Naive thymus-derived CD8-positive, alpha-beta T cell (primary cell): ENCODE measurements around the gene ZFYVE19. TPM values are rescaled to one million over a fixed set of nuclear protein-coding genes. Genes with fewer than 3 reads are reported as not detected.
A peak's percentile ranks its signal among the peaks of the same experiment; 100 is the strongest.

ENCODE experiments used
- ATAC-seq, 2 donors: fragments of 150-1000 bp; cut with Tn5 transposase in 1 of 2; sonication (Bioruptor Pico), chemical (Tn5 transposase) in 1 of 2; 1 replicate in 1 of 2; 2 replicates in 1 of 2; pipeline ENCODE4 v1.10.0; 2021; ENCODE audit warnings: mild to moderate bottlenecking in 2 of 2, moderate library complexity in 2 of 2
- POLR2A ChIA-PET: fragments of 350-600 bp; sonication (Branson Sonifier 250); formaldehyde crosslinking; loops from one replicate; lab custom pipeline; 2021; ENCODE audit warnings: antibody characterized with exemption; lab: Charles Lee
- DNase-seq, 10 donors: peaks; one replicate each; pipeline versions ENCODE4 v3.0.0 to v3.0.0-alpha.2; 2020 to 2022
- H3K27ac Mint-ChIP-seq, 10 donors: one replicate each; pipeline ENCODE4 v1.8.0; 2020 to 2022; ENCODE audit warnings: mild to moderate bottlenecking in 10 of 10, mixed read lengths in 10 of 10, moderate library complexity in 4 of 10, inconsistent platforms in 1 of 10
- H3K27me3 Mint-ChIP-seq, 5 donors: one replicate each; pipeline ENCODE4 v1.8.0; 2021 to 2022; ENCODE audit warnings: mixed read lengths in 5 of 5
- H3K36me3 Mint-ChIP-seq, 3 donors: one replicate each; pipeline ENCODE4 v1.8.0; 2020 to 2022; ENCODE audit warnings: mixed read lengths in 3 of 3, mild to moderate bottlenecking in 2 of 3, inconsistent platforms in 1 of 3
- H3K4me1 Mint-ChIP-seq, 4 donors: one replicate each; pipeline ENCODE4 v1.8.0; 2021 to 2022; ENCODE audit warnings: mixed read lengths in 4 of 4
- H3K4me3 Mint-ChIP-seq, 10 donors: one replicate each; pipeline ENCODE4 v1.8.0; 2020 to 2022; ENCODE audit warnings: mild to moderate bottlenecking in 10 of 10, mixed read lengths in 10 of 10, moderate library complexity in 6 of 10, inconsistent platforms in 1 of 10
- H3K9me3 Mint-ChIP-seq, 9 donors: one replicate each; pipeline ENCODE4 v1.8.0; 2020 to 2022; ENCODE audit warnings: mixed read lengths in 9 of 9, mild to moderate bottlenecking in 3 of 9, inconsistent platforms in 1 of 9, moderate library complexity in 1 of 9
- polyA plus RNA-seq, 3 donors: library from polyadenylated mRNA; unstranded; fragments of 300-500 nt; fragmentation: Illumina TruSeq; gene quantifications; one replicate each; pipeline ENCODE4 v1.2.3, GENCODE V29; 2021
- total RNA-seq, 8 experiments: library from RNA in 2 of 8; stranded (reverse) in 2 of 8; gene quantifications; one replicate each; pipeline ENCODE4 v1.2.3 and lab custom pipeline; 2021 to 2026

ZFYVE19 gene, protein sequence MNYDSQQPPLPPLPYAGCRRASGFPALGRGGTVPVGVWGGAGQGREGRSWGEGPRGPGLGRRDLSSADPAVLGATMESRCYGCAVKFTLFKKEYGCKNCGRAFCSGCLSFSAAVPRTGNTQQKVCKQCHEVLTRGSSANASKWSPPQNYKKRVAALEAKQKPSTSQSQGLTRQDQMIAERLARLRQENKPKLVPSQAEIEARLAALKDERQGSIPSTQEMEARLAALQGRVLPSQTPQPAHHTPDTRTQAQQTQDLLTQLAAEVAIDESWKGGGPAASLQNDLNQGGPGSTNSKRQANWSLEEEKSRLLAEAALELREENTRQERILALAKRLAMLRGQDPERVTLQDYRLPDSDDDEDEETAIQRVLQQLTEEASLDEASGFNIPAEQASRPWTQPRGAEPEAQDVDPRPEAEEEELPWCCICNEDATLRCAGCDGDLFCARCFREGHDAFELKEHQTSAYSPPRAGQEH
- total RNA-seq: 10 to 100 TPM; 28.9 to 33.8 TPM
- polyA plus RNA-seq: 10 to 100 TPM; 13.2 to 15.5 (median 13.8) TPM
- total RNA-seq (lab: John Stamatoyannopoulos, UW): 26.1 to 48.6 (median 34.1) reads per million in 6 experiments

DNA sequence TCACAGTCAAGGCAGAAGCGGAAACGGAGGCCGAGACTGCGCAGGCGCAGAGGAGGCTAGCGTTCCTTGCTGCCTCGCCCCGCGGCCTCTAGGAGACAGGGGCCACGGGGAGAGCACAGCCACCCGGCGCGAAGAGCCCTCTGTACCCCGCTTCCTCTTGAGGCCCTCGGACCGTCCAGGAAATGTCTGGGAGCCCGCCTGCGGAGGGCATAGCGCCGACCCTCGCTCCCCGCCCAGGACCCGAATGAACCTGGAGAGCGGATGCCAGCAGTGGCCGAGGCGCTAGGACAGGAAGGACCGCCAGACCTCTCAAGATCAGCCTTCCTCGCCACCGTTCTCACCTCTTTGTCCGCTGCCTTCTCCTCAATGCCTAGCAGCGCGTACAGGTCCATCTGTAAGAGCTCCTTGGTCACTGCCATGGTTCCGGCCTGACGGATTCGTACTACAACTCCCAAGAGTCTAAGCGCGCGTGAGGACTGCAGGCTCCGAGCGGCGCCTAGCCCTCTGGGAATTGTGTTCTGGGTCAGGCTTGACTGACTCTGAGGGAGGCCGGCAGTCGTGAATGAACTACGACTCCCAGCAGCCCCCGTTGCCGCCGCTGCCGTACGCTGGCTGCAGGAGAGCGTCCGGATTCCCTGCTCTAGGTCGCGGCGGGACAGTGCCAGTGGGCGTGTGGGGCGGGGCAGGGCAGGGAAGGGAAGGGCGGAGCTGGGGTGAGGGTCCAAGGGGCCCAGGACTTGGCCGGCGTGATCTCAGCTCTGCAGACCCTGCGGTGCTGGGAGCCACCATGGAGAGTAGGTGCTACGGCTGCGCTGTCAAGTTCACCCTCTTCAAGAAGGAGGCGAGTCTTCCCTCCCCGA is at the start of gene ZFYVE19, which contains the start of gene DNAJC17:
Gene ZFYVE19, plus strand, starts transcription at position 62 of the 860 bp plus-strand sequence. Its CDS starts 501 bp downstream, at position 563.
Gene DNAJC17, minus strand, starts transcription at position 446 of the 860 bp plus-strand sequence. Its CDS starts 27 bp downstream, at position 419.
- Mint-ChIP-seq H3K4me1 (peaks cover 13 to 32% (median 32%) of the 10 kb centered on the region in 4 donors), H3K9me3 (no peaks in the 10 kb centered on the region), H3K4me3 (peak within 1 kb of the TSS; percentile 89 to 100 (median 99)), H3K27ac (peak within 1 kb of the TSS; percentile 94 to 99 (median 98)), H3K36me3 (peaks cover 0 to 21% (median 7%) of the 10 kb centered on the region in 3 donors), H3K27me3 (no peaks in the 10 kb centered on the region)
- POLR2A ChIA-PET: interaction anchor here (0.6 to 2.2 kb wide), 6 partner anchors 8 to 525 kb away, joined by 3 to 24 read pairs (median 3); partner anchors contain the start of genes NUSAP1, OIP5, RAD51 and RPUSD2
- ATAC-seq (peak; percentile 96 to 98), DNase-seq (peak; percentile 88 to 96 (median 92))

DNA sequence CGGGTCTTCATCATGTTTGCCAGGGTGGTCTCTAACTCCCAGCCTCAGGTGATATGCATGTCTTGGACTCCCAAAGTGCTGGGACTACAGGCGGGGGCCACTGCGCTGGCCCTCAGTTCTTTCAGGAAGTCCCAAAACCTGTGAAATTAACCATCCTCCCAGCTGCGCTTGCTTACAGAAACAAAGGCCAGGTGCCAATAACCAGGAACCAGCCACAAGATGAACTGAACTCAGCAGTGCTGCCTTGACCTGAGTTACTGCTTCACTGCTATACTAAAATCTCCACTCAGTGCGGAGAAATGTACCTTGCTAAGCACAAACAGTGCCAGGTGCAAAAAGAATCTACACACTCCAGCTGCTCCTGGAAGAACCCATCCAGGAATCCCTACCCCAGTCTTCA is 46.9 kb upstream of the ZFYVE19 start:
- DNase-seq (no peak), ATAC-seq (no peak)
- Mint-ChIP-seq H3K36me3 (no peaks in the 10 kb centered on the region), H3K27ac (peak overlapping the region in 1 of 10 donors; percentile 33), H3K27me3 (no peaks in the 10 kb centered on the region), H3K4me1 (peaks cover under 1 to 30% (median 23%) of the 10 kb centered on the region in 4 donors), H3K4me3 (no peak overlapping the region), H3K9me3 (no peaks in the 10 kb centered on the region)
- POLR2A ChIA-PET: interaction anchor here (2.0 kb wide), 1 partner anchor 10 kb away, joined by 7 read pairs; the partner anchor contains the start of gene C15orf62

DNA sequence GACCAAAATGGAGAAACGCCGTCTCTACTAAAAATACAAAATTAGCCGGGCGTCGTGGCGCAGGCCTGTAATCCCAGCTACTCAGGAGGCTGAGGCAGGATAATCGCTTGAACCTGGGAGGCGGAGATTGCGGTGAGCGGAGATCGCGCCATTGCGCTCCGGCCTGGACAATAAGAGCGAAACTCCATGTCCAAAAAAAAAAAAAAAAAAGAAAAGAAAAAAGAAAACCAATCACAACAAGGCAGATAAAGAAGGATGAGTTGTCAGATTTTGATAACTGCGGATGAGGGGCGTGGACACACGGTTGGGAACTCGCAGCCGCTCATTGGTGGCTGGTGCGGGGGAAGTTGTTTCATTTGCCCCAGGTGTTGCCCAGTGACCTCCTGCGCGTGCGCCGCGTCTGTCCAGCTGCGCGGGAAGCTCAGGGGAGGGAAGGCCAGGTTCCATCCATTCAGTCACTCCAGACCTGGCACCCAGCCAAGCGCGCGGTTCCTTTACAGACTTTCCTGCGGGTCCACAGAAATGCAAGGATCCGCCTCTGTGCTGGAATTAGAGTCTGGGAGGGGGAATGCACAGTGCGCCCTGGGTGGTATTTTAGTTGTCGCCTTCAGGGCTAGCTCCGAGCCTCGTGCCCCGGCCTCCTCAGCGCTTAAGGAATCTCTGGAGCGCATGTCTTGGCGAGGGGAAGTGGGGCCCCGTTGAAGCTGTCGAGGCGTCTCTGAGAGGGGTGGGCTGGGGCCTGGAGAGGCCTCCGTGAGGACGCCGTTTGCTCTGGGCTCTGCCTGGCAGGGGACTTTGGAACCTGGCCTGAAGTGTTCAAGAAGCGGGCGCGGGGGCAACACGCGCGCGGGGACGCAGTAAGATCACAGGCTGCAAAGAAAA is 43.7 kb upstream of the ZFYVE19 start:
- ATAC-seq: peak; percentile 3 to 11
- DNase-seq: peak in 7 of 10 donors; percentile 13 to 68 (median 33)
- peak overlapping the region in 9 of 10 donors; percentile 37 to 94 (median 90) for H3K27ac Mint-ChIP-seq
- peaks cover 9 to 36% (median 34%) of the 10 kb centered on the region in 4 donors for H3K4me1 Mint-ChIP-seq
- peaks cover 0 to 2% (median 0%) of the 10 kb centered on the region in 3 donors for H3K36me3 Mint-ChIP-seq
- H3K9me3 Mint-ChIP-seq: no peaks in the 10 kb centered on the region
- peak overlapping the region; percentile 77 to 92 (median 88) for H3K4me3 Mint-ChIP-seq
- POLR2A ChIA-PET: interaction anchor here (1.5 to 2.6 kb wide), 2 partner anchors 12 to 68 kb away, joined by 5 to 14 read pairs; partner anchors contain the start of gene RAD51
- no peaks in the 10 kb centered on the region for H3K27me3 Mint-ChIP-seq

DNA sequence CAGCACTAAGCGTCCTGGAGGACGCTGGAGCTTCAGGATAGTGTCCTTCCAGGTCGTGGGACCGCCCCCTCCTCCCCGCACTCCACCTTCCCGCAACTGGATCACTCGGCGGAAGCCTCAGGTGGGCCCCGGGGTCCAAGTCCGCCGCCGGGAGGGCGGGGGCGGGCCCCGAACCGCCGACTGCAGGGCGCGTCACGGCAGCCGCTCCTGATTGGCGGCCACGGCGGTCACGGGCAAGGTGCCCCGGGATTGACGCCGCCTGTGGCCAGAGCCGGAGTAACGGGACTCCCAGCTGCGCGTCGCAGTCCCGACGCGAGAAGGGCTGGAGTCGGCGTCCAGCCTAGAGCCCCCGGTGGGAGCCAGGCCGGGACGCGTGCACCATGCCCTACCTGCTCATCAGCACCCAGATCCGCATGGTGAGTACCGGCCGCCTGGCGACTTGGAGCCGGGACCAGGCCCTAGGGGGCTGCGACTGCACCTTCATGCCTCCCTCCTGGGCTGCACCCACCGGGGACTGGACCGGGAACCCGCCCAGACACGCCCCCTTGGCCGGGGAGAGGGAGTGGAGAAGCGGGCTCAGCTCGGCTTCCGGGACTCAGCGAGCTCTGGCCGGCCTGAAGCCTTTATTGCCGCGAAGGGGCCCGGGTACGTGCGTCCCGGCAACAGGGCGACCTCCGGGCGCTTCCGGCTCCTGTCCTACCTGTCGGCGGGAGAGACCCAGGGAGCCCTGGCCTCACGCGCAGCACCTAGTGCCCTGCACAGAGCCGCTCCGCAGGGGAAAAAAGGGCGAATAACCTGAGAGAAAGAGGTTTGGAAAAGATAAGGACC is 42.9 kb upstream of the ZFYVE19 start, which contains the start of gene GCHFR:
Gene GCHFR, plus strand, starts transcription at position 268 of the 828 bp plus-strand sequence. Its CDS starts 113 bp downstream, at position 381.
- ATAC-seq: peak; percentile 44 to 68
- Mint-ChIP-seq H3K4me3 (peak within 1 kb of the TSS; percentile 77 to 92 (median 88)), H3K27ac (peak within 1 kb of the TSS; percentile 77 to 94 (median 90)), H3K27me3 (no peaks in the 10 kb centered on the region), H3K36me3 (peaks cover 0 to 2% (median 0%) of the 10 kb centered on the region in 3 donors), H3K4me1 (peaks cover 9 to 45% (median 42%) of the 10 kb centered on the region in 4 donors), H3K9me3 (no peaks in the 10 kb centered on the region)
- POLR2A ChIA-PET: interaction anchor here (0.6 to 2.6 kb wide), 5 partner anchors 12 to 131 kb away, joined by 3 to 14 read pairs (median 5); partner anchors contain the start of genes RAD51 and VPS18
- DNase-seq: peak; percentile 34 to 75 (median 60)

DNA sequence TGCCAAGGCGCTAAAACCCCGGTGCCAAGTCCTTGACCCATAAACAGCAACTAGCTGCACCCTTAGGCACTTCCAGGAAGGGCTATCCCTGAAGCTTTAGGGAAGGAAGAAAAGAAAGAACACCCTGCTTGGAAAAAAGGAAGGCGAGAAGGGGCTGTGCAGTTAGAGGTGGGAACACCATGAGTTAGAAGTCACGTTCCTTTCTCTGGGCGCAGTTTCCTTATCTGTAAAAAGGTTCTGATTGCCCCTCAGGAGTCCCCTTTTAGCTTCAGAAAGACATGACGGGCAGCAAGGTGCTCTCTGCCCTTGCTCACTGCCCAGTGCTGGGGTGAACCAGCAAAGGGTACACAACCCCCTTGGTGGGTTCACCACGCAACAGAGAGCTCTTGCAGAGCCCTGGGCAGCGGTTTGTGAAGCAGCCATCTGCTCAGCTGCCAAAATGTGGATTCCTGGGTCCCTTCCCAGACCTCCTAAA is 42.2 kb upstream of the ZFYVE19 start:
- Mint-ChIP-seq H3K36me3 (peaks cover 0 to 2% (median 0%) of the 10 kb centered on the region in 3 donors), H3K27me3 (no peaks in the 10 kb centered on the region), H3K4me1 (peaks cover 13 to 51% (median 48%) of the 10 kb centered on the region in 4 donors), H3K4me3 (peak overlapping the region; percentile 77 to 92 (median 88)), H3K9me3 (no peaks in the 10 kb centered on the region), H3K27ac (peak overlapping the region; percentile 77 to 94 (median 88))
- POLR2A ChIA-PET: interaction anchor here (0.6 to 2.6 kb wide), 6 partner anchors 11 to 130 kb away, joined by 3 to 14 read pairs (median 4); partner anchors contain the start of genes RAD51 and VPS18
- ATAC-seq (no peak), DNase-seq (peak in 2 of 10 donors; percentile 21 to 24)

DNA sequence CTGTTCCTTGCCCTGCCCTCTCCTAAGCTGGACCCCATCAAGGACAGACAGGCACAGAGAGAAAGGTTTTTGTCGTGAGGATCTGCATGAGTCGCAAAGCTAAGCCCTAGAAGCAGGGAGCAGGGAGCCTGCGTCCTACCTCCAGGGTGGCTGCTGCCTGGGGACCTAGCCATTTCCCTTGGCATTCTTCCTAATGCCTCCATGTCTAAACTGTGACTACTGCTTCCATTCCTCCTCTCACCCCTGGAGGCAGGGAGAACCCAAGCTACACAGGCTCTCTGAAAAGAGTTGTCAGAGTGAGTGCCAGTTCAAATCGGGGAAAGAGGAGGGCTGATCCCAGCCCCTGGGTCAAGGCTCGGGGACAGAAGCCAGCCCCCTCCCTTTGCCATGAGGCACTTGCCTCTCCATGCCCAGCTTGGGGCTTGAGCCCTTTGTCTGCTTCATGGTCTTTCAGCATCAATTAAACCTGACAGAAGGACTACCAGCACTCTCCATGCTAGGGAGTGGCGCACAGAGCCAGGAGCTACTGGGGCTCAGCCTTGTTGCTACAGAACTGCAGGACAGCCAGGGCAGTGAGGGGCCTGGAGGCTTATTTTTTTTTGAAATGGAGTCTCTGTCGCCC is 40.6 kb upstream of the ZFYVE19 start:
- POLR2A ChIA-PET: interaction anchor here (0.6 to 1.7 kb wide), 4 partner anchors 8 to 213 kb away, joined by 3 to 5 read pairs (median 4); partner anchors contain the start of gene RAD51

DNA sequence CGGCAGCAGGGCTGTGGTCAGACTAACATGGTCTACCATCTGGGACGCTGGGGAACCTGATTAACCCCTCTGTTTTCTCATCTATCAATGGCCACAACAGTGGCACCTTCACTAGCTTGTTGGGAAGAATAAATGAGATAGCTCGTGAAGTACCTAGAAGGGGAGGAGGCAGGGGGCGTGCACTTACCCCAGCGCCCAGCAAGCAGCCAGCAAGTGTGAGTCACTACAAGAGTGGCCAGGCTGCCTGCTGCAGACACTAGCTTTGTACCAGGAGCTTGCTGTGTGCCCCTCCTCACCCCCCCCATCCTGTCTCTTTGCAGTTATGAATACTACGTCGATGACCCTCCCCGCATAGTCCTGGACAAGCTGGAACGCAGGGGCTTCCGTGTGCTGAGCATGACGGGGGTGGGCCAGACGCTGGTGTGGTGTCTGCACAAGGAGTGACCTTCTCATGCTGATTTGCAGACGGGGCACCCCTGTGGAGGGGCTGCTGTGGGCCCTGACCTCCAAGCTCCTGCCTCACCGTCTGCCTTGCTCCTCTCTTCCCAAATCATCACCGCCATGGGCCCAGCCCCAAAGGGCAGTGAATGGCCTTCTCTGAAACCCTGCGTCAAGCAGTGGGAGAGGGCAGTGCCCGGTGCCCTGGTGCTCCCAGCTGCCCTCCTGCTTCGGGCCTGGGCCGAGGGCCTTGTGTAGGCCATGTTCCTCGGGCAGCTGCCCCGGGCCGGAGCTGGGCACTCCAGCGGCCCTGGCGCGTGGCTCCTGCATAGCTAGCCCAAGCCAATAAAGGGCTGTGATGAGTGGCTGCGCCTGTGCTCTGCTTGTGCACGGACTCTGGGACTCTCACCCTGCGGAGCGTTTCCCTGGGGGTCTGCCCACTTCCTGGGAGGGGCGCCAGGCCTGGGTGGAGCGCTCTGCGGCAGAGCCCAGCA is 39.7 kb upstream of the ZFYVE19 start:
- Mint-ChIP-seq H3K9me3 (no peaks in the 10 kb centered on the region), H3K27ac (peak overlapping the region in 2 of 10 donors; percentile 19 to 63), H3K27me3 (no peaks in the 10 kb centered on the region), H3K4me3 (no peak overlapping the region), H3K36me3 (peaks cover 0 to 9% (median 0%) of the 10 kb centered on the region in 3 donors), H3K4me1 (peaks cover 18 to 59% (median 57%) of the 10 kb centered on the region in 4 donors)
- ATAC-seq (no peak), DNase-seq (no peak)
- POLR2A ChIA-PET: interaction anchor here (1.1 to 2.0 kb wide), 4 partner anchors 7 to 72 kb away, joined by 3 to 8 read pairs (median 4); partner anchors contain the start of gene RAD51

More for the DNA sequence above, 40.6 kb upstream of the ZFYVE19 start:
- H3K36me3 Mint-ChIP-seq: peaks cover 0 to 7% (median 0%) of the 10 kb centered on the region in 3 donors
- peaks cover 18 to 59% (median 58%) of the 10 kb centered on the region in 4 donors for H3K4me1 Mint-ChIP-seq
- DNase-seq: no peak
- H3K9me3 Mint-ChIP-seq: no peaks in the 10 kb centered on the region
- H3K27me3 Mint-ChIP-seq: no peaks in the 10 kb centered on the region
- peak overlapping the region; percentile 72 to 94 (median 85) for H3K27ac Mint-ChIP-seq
- no peak for ATAC-seq
- peak overlapping the region in 3 of 10 donors; percentile 18 to 78 (median 77) for H3K4me3 Mint-ChIP-seq

DNA sequence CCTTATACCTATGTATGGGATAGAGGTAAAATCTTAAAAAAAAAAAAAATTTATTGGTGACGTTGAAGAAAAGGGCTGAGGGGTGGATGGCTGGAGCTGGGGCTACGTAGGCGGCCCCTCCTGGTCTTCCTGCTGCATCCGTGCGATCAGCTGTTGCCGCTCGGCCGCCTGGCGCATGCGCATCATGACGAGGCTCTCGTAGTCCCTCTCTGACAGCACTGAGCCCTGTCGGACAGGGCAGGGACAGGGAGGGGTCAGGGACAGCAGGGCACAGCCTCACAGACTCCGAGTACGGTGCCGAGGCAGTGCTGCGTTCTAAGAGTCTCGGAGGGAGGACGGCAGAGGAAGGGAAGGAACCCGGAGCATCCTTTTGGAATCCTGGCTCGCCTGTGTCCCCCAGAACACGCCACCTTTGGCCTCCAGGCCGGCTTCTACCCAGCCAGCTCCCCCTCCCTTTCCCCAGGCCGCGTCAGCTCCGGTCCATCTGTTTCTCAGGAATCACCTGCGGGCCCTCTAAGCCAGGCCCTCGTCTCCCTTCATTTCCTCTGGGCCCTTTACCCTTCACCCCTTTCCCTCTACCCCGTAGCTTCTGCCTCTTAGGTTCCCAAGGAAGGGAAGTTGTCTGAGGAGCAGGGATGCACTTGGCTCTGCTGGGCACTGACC is 38.9 kb upstream of the ZFYVE19 start:
- DNase-seq (no peak), ATAC-seq (no peak)
- peak overlapping the region in 8 of 10 donors; percentile 20 to 98 (median 92) for H3K27ac Mint-ChIP-seq
- POLR2A ChIA-PET: interaction anchor here (1.8 to 3.0 kb wide), 4 partner anchors 11 to 73 kb away, joined by 6 to 12 read pairs (median 9); partner anchors contain the start of gene RAD51
- H3K4me3 Mint-ChIP-seq: no peak overlapping the region
- H3K9me3 Mint-ChIP-seq: no peaks in the 10 kb centered on the region
- no peaks in the 10 kb centered on the region for H3K27me3 Mint-ChIP-seq
- peaks cover 18 to 57% (median 55%) of the 10 kb centered on the region in 4 donors for H3K4me1 Mint-ChIP-seq
- H3K36me3 Mint-ChIP-seq: peaks cover 0 to 12% (median 0%) of the 10 kb centered on the region in 3 donors
